WTC11 (cell line): ENCODE measurements around the gene OGA. TPM values are rescaled to one million over a fixed set of nuclear protein-coding genes. Genes with fewer than 3 reads are reported as not detected.
"Not testable (repeated sequence)": the region's sequence is repeated elsewhere in the genome, so short reads cannot be mapped to it uniquely, and the experiment has no call there.

ENCODE experiments used
- ATAC-seq: fragments of 200-7000 bp; cut with Tn5 transposase; 2 replicates; pipeline ENCODE4 v1.10.0; 2021; ENCODE audit warnings: mild to moderate bottlenecking, moderate library complexity
- CTCF ChIA-PET: fragments of 300-600 bp; sonication (Branson Sonifier 250); formaldehyde crosslinking; loops from one replicate; lab custom pipeline; 2021; ENCODE audit warnings: antibody characterized with exemption; lab: Charles Lee
- POLR2A ChIA-PET: fragments of 350-600 bp; sonication (Branson Sonifier 250); formaldehyde crosslinking; loops from one replicate; lab custom pipeline; 2021; ENCODE audit warnings: antibody characterized with exemption; lab: Charles Lee
- DNase-seq: peaks from one replicate; pipeline ENCODE4 v3.0.0; 2021; ENCODE audit warnings: low spot score
- H3K27ac Mint-ChIP-seq: 2 replicates; pipeline ENCODE4 v1.8.0; 2021; ENCODE audit warnings: mixed read lengths
- H3K27me3 Mint-ChIP-seq: 2 replicates; pipeline ENCODE4 v1.8.0; 2021; ENCODE audit warnings: low read depth, mild to moderate bottlenecking, moderate library complexity, mixed read lengths
- H3K36me3 Mint-ChIP-seq: 2 replicates; pipeline ENCODE4 v1.8.0; 2021; ENCODE audit warnings: mixed read lengths
- H3K4me1 Mint-ChIP-seq: 2 replicates; pipeline ENCODE4 v1.8.0; 2022; ENCODE audit warnings: mixed read lengths
- H3K4me3 Mint-ChIP-seq: 2 replicates; pipeline ENCODE4 v1.8.0; 2021; ENCODE audit warnings: mild to moderate bottlenecking, moderate library complexity, mixed read lengths
- H3K9me3 Mint-ChIP-seq: 2 replicates; pipeline ENCODE4 v1.8.0; 2021; ENCODE audit warnings: mixed read lengths
- ARID4B ChIP-seq: sonication (generic); formaldehyde crosslinking; IDR thresholded peaks from 2 replicates; pipeline ENCODE4 v1.8.0; 2023; ENCODE audit warnings: missing genetic modification reagents, mild to moderate bottlenecking, borderline replicate concordance
- ATF3 ChIP-seq: sonication (generic); formaldehyde crosslinking; conservative IDR thresholded peaks from 2 replicates; pipeline ENCODE4 v1.8.1; 2022; ENCODE audit warnings: mild to moderate bottlenecking, missing genetic modification reagents
- CREB1 ChIP-seq: sonication (generic); formaldehyde crosslinking; IDR thresholded peaks from 2 replicates; pipeline ENCODE4 v1.8.0; 2023; ENCODE audit warnings: mild to moderate bottlenecking, missing genetic modification reagents
- CTCF ChIP-seq: fragments of 200-600 bp; IDR thresholded peaks from 2 replicates; pipeline ENCODE4 v1.8.0; 2022; ENCODE audit warnings: antibody characterized with exemption
- GABPB1 ChIP-seq: sonication (generic); formaldehyde crosslinking; IDR thresholded peaks from 2 replicates; pipeline ENCODE4 v1.8.1; 2023; ENCODE audit warnings: mild to moderate bottlenecking, missing genetic modification reagents
- KAT7 ChIP-seq: sonication (generic); formaldehyde crosslinking; IDR thresholded peaks from 2 replicates; pipeline ENCODE4 v1.8.1; 2023; ENCODE audit warnings: missing genetic modification reagents, mild to moderate bottlenecking, borderline replicate concordance
- MLX ChIP-seq: sonication (generic); formaldehyde crosslinking; IDR thresholded peaks from 2 replicates; pipeline ENCODE4 v1.8.1; 2023; ENCODE audit warnings: mild to moderate bottlenecking, missing genetic modification reagents, moderate library complexity
- MYBL2 ChIP-seq: sonication (generic); formaldehyde crosslinking; IDR thresholded peaks from 2 replicates; pipeline ENCODE4 v1.8.1; 2023; ENCODE audit warnings: mild to moderate bottlenecking, moderate library complexity, missing genetic modification reagents
- SOX15 ChIP-seq: fragments of 250-450 bp; sonication (Bioruptor Pico); IDR thresholded peaks from 2 replicates; pipeline ENCODE4 v1.9.0; 2021; ENCODE audit warnings: mild to moderate bottlenecking
- SP1 ChIP-seq: sonication (generic); formaldehyde crosslinking; conservative IDR thresholded peaks from 2 replicates; pipeline ENCODE4 v1.8.1; 2022; ENCODE audit warnings: missing genetic modification reagents
- TEAD1 ChIP-seq: sonication (generic); formaldehyde crosslinking; IDR thresholded peaks from 2 replicates; pipeline ENCODE4 v1.8.0; 2022; ENCODE audit warnings: mild to moderate bottlenecking, missing genetic modification reagents
- TEAD4 ChIP-seq: sonication (generic); formaldehyde crosslinking; IDR thresholded peaks from 2 replicates; pipeline ENCODE4 v1.8.0; 2022; ENCODE audit warnings: mild to moderate bottlenecking, missing genetic modification reagents
- USF1 ChIP-seq: sonication (generic); formaldehyde crosslinking; IDR thresholded peaks from 2 replicates; pipeline ENCODE4 v1.8.0; 2022; ENCODE audit warnings: mild to moderate bottlenecking, missing genetic modification reagents
- ZNF138 ChIP-seq: sonication (generic); formaldehyde crosslinking; conservative IDR thresholded peaks from 2 replicates; pipeline ENCODE4 v1.8.1; 2022; ENCODE audit warnings: mild to moderate bottlenecking, moderate library complexity, missing genetic modification reagents
- ZNF512 ChIP-seq: sonication (generic); formaldehyde crosslinking; IDR thresholded peaks from 2 replicates; pipeline ENCODE4 v1.8.1; 2022; ENCODE audit warnings: missing genetic modification reagents, borderline replicate concordance
- ZNF671 ChIP-seq: fragments of 250-450 bp; sonication (Bioruptor Pico); IDR thresholded peaks from 2 replicates; pipeline ENCODE4 v1.8.0; 2021; ENCODE audit warnings: mild to moderate bottlenecking
- total RNA-seq: library from RNA; stranded (reverse); gene quantifications from 3 replicates; pipeline ENCODE4 v1.2.3, GENCODE V29; 2021

Gene OGA
- total RNA-seq, 1 experiment from 2014 or later: 111 TPM

- Mint-ChIP-seq H3K36me3 (peaks cover 61% of the 10 kb centered on the region), H3K9me3 (no peaks in the 10 kb centered on the region), H3K4me3 (no peak overlapping the region), H3K27ac (peak overlapping the region; percentile 19; the same call in 1 of the 2 replicates), H3K27me3 (no peaks in the 10 kb centered on the region), H3K4me1 (peaks cover 3% of the 10 kb centered on the region)
- ChIA-PET POLR2A (interaction anchor here (0.9 kb wide), 1 partner anchor 28 kb away, joined by 4 read pairs; the partner anchor contains the start of gene OGA), CTCF (interaction anchor here (0.7 to 1.1 kb wide), 4 partner anchors 8 to 220 kb away, joined by 3 to 5 read pairs (median 4); no protein-coding TSS in a partner anchor)
- no peak for ATAC-seq
- DNase-seq: no peak
- TF ChIP-seq GABPB1 (CRISPR knock-in tag) (peak; percentile 44; the same call in 1 of the 2 replicates), ARID4B (no peak)
These were observed 28.6 kb downstream of the OGA start for GRCh38 chr10:101789686-101790085.

GRCh38 chr10:101789231-101789630, 29.0 kb downstream of the OGA start:
- ATAC-seq, POLR2A ChIA-PET, H3K4me1 Mint-ChIP-seq, H3K4me3 Mint-ChIP-seq, H3K27me3 Mint-ChIP-seq, CTCF ChIA-PET, H3K9me3 Mint-ChIP-seq, DNase-seq: not testable (repeated sequence)
- peak overlapping the region; percentile 19; the same call in 1 of the 2 replicates for H3K27ac Mint-ChIP-seq
- peaks cover 56% of the 10 kb centered on the region for H3K36me3 Mint-ChIP-seq

- no peak for DNase-seq
- ChIA-PET POLR2A (no interaction called here), CTCF (interaction anchor here (6.6 to 11.0 kb wide), 2 partner anchors 55 to 183 kb away, joined by 56 to 370 read pairs; no protein-coding TSS in a partner anchor)
- ATAC-seq: no peak
- no peaks in the 10 kb centered on the region for H3K9me3 Mint-ChIP-seq
- TF ChIP-seq CREB1 (CRISPR knock-in tag) (no peak), KAT7 (no peak), ZNF138 (CRISPR knock-in tag) (no peak), SOX15 (CRISPR knock-in tag) (no peak), TEAD4 (CRISPR knock-in tag) (no peak)
- TF ChIP-seq, all 79 proteins: peak for 0
- peak overlapping the region; percentile 56 for H3K27ac Mint-ChIP-seq
- H3K36me3 Mint-ChIP-seq: peaks cover 31% of the 10 kb centered on the region
- peaks cover 36% of the 10 kb centered on the region for H3K4me1 Mint-ChIP-seq
- H3K4me3 Mint-ChIP-seq: no peak overlapping the region
- H3K27me3 Mint-ChIP-seq: no peaks in the 10 kb centered on the region
These were observed 32.4 kb downstream of the OGA start for GRCh38 chr10:101785801-101786200.

- ATAC-seq (no peak), DNase-seq (no peak)
- ChIA-PET CTCF (interaction anchor here (1.3 to 11.0 kb wide), 4 partner anchors 34 to 570 kb away, joined by 3 to 370 read pairs (median 35); partner anchors contain the start of gene OGA), POLR2A (interaction anchor here (0.6 to 3.0 kb wide), 2 partner anchors 11 to 33 kb away, joined by 4 to 14 read pairs; partner anchors contain the start of gene OGA)
- Mint-ChIP-seq H3K4me1 (peaks cover 42% of the 10 kb centered on the region), H3K27ac (peak overlapping the region; percentile 92), H3K9me3 (no peaks in the 10 kb centered on the region), H3K27me3 (no peaks in the 10 kb centered on the region), H3K36me3 (peaks cover 24% of the 10 kb centered on the region), H3K4me3 (peak overlapping the region; percentile 100)
- no peak for TF ChIP-seq ZNF671 (CRISPR knock-in tag)
- no peak for TF ChIP-seq SP1 (CRISPR knock-in tag)
- no peak for TF ChIP-seq USF1
- no peak for TF ChIP-seq MYBL2
- no peak for TF ChIP-seq TEAD1 (CRISPR knock-in tag)
- TF ChIP-seq TEAD4 (CRISPR knock-in tag): no peak
- no peak for TF ChIP-seq ZNF512 (CRISPR knock-in tag)
- no peak for TF ChIP-seq MLX (CRISPR knock-in tag)
- no peak for TF ChIP-seq CREB1 (CRISPR knock-in tag)
- no peak for TF ChIP-seq CTCF
- no peak for TF ChIP-seq ATF3 (CRISPR knock-in tag)
These were observed 33.7 kb downstream of the OGA start for GRCh38 chr10:101784558-101784957.
